ENCODE data around the gene ZBTB48.
A peak's percentile ranks its signal among the peaks of the same experiment; 100 is the strongest.
"Not testable (repeated sequence)": the region's sequence is repeated elsewhere in the genome, so short reads cannot be mapped to it uniquely, and the experiment has no call there.

Gene ZBTB48

DNA sequence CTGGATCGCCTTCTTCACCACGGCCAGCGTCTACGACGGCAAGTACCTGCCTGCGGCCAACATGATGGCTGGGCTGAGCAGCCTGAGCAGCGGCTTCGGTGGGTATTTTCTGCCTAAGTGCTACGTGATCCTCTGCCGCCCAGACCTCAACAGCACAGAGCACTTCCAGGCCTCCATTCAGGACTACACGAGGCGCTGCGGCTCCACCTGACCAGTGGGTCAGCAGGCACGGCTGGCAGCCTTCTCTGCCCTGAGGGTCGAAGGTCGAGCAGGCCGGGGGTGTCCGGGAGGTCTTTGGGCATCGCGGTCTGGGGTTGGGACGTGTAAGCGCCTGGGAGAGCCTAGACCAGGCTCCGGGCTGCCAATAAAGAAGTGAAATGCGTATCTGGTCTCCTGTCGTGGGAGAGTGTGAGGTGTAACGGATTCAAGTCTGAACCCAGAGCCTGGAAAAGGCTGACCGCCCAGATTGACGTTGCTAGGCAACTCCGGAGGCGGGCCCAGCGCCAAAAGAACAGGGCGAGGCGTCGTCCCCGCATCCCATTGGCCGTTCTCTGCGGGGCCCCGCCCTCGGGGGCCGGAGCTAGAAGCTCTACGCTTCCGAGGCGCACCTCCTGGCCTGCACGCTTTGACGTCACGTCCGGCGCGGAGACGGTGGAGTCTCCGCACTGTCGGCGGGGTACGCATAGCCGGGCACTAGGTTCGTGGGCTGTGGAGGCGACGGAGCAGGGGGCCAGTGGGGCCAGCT lies at the start of gene ZBTB48:
TSS of gene ZBTB48 (plus strand) at position 621 of the 745 bp plus-strand sequence. CDS start 616 bp downstream, outside the sequence.
- peak; percentile 92 to 93 for DNase-seq (ENCODE audit: low read depth in 2 of 2)

DNA sequence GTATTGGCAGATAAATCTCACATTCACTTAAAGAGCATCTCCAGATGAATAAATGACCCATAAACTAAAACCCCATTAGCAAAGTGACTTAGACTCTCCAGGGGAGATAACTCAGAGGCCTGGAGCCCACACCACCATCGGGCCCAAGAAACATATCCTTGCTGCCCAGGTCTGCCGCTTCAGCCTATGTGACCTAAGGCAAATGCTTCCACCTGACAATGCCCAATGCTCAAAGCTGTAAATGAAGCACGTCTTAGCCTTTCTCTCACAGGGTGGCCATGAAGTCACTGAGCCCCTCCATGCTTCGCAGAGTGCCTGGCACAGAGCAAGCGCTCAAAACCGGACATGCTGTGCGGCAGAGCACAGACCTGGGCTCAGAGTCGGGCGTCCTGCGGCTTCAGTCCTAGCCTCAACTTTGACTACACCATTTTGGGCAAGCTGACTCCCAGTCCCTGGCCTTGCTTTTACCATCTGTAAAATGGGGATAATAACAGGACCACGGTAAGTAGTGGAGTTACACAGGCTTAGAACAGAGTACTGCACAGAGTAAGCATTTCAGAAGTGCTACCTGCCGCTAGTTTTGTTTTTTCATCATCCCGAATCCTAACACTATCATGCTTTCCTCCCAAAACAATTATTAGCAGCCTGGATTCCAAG lies 49.2 kb upstream of the ZBTB48 start:
- no peak for DNase-seq (ENCODE audit: low read depth in 2 of 2)

- DNase-seq (ENCODE audit: low read depth in 2 of 2): no peak
Measured at GRCh38 chr1:6531996-6532395, 47.8 kb upstream of the ZBTB48 start.

DNA sequence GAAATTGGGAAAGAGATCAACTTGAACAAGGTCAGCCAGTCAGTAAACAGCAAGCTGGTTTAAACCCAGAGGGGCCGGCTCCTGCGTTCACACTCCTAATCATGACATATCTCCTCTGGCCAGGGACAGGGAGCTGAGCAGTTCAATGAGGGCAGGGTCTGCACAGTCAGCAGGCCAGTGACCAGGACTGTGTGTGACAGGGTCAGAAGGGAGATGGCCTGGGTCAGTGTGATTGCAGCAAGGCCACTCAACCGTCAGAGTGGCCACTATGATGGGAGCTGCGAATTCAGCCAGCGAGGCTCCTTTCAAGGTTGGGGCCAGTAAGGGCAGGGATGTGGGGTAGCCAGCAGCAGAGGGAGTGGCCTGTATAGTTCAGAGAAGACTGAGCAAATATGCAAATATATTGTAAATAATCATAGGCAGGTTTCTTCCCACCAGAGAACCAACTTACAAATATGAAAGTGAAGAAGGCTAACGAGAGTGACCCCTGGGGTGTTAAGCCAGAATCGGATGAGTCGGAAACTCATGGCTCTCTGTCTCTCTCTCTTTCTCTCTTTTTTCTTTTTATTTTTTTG lies 45.5 kb upstream of the ZBTB48 start:
- no peak for DNase-seq (ENCODE audit: low read depth in 2 of 2)

DNA sequence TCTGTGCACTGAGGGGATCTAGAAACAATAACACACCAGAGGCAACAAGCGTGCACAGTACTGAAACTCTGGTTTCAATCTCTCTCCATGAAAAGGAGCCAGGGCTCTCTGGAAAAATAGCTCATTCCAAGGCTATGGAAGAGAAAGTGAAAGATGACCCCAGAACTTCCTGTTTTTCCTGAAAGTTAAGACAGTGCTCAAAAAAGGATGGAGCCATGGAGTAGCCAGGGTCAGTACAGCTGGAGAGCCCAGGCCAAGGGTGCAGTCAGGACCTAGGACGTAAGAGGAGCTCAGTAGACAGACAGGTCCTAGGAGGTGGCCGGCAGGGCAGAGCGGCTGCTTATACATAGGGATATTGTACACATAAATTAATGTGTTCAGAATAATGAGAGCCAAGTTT lies 44.6 kb upstream of the ZBTB48 start:
- DNase-seq (ENCODE audit: low read depth in 2 of 2): no peak

DNA sequence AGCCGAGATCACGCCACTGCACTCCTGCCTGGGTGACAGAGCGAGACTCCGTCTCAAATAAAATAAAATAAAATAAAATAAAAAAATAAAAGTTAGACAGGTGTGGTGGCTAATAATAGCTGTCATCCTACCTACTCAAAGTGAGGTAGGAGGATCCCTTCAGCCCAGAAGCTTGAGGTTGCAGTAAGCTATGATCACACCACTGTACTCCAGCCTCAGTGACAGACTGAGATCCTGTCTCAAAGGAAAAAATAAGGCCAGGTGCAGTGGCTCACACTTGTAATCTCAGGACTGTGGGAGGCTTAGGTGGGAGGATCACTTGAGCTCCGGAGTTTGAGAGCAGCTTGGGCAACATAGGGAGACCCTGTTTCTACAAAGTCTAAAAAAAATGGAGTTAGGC lies 43.5 kb upstream of the ZBTB48 start:
- no peak for DNase-seq (ENCODE audit: low read depth in 2 of 2)

DNA sequence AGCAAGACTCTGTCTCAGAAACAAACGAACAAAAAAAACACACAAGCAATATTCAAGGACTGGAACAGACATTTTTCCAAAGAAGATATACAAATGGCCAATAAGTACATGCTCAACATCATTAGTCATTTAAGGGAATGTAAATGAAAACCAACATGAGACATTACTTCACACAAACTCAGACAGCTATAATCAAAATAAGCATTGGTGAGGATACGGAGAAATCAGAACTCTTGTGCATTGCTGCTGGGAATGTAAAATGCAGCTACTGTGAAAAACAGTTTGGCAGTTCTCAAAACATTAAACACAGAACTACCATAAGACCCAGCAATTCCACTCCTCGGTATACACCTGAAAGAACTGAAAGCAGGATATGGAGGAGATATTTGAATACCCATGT lies 40.8 kb upstream of the ZBTB48 start:
- no peak for DNase-seq (ENCODE audit: low read depth in 2 of 2)

GRCh38 chr1:6544831-6545230 lies 35.0 kb upstream of the ZBTB48 start:
- DNase-seq (ENCODE audit: low read depth in 2 of 2): no peak

- no peak for DNase-seq (ENCODE audit: low read depth in 2 of 2)
Measured at GRCh38 chr1:6545276-6546112, 34.3 kb upstream of the ZBTB48 start.

DNA sequence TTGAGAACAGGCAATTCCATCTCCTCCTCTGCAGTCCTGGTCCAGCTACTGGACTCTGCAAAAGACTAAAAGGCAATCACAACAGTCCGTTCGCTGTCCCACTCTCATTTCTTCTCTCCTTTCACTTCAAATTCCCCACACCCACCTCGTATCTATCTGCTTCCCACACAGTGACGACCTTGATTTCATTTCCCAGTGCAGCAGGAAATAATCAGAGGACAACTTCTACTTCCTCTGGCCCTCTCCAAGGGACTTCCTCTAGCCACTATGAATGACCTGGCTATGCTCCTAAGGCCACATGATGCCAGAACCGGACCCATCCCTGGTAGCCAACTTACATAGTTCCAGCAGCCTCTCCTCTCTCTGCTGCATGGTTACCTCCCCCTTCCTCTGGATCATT lies 33.5 kb upstream of the ZBTB48 start:
- DNase-seq (ENCODE audit: low read depth in 2 of 2): no peak

GRCh38 chr1:6547301-6547700 lies 32.5 kb upstream of the ZBTB48 start:
- no peak for DNase-seq (ENCODE audit: low read depth in 2 of 2)

GRCh38 chr1:6554031-6554906 lies 25.5 kb upstream of the ZBTB48 start, which contains the start of gene NOL9:
TSS of gene NOL9 (minus strand) at chr1:6554513. CDS start at chr1:6554502, 11 bp downstream.
- peak; percentile 91 to 93 for DNase-seq (ENCODE audit: low read depth in 2 of 2)

GRCh38 chr1:6554907-6555778 lies 24.7 kb upstream of the ZBTB48 start, which contains the start of gene TAS1R1:
TSS of gene TAS1R1 (plus strand) at chr1:6555307. CDS start at chr1:6555374, 67 bp downstream.
- no peak for DNase-seq (ENCODE audit: low read depth in 2 of 2)

GRCh38 chr1:6557597-6557996 lies 22.2 kb upstream of the ZBTB48 start:
- no peak for DNase-seq (ENCODE audit: low read depth in 2 of 2)

DNA sequence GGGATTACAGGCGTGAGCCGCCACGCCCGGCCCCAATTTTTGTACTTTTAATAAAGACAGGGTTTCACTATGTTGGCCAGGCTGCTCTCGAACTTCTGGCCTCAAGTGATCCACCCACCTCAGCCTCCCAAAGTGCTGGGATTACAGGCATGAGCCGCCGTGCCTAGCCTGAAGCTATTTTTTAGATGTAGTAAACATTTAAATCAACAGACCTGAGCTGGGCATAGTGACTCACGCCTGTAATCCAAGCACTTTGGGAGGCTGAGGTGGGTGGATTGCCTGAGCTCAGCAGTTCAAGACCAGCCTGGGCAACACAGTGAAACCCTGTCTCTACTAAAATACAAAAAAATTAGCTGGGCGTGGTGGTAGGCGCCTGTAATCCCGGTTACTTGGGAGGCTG lies 20.6 kb upstream of the ZBTB48 start:
- not testable (repeated sequence) for DNase-seq (ENCODE audit: low read depth in 2 of 2)

GRCh38 chr1:6560267-6560666 lies 19.5 kb upstream of the ZBTB48 start:
- DNase-seq (ENCODE audit: low read depth in 2 of 2): no peak

DNA sequence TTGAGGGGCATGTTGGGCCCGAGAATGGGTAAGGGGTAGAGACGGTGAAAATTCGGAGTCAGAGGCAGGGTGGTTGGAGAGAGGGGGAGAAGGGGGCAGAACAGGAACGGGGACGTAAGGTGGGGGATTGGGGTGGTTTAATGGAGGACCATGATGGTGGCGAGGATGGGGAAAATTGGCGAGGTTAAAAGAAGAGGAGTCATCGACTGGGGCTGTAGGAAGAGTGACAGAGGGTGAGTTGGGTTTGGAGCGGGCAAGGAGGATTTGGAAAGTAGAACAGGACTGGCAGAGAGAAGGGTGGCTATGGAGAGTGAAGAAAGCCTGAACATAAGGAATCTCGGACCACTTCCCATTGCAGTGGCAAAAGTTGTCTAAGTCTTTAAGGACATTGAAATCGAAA lies 10.8 kb upstream of the ZBTB48 start:
- DNase-seq (ENCODE audit: low read depth in 2 of 2): no peak

- DNase-seq (ENCODE audit: low read depth in 2 of 2): no peak
Measured at GRCh38 chr1:6570100-6570499, 9.7 kb upstream of the ZBTB48 start.

DNA sequence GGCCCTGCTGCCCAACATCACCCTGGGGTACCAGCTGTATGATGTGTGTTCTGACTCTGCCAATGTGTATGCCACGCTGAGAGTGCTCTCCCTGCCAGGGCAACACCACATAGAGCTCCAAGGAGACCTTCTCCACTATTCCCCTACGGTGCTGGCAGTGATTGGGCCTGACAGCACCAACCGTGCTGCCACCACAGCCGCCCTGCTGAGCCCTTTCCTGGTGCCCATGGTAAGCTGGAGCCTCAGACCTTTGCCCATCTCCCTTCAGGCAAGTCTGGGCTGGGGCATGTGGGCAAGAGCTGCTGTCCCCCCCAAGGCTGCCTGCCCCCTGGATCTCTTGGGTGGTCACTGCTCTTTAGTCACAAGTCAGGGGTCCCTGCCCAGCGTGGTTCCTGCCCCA lies 8.8 kb upstream of the ZBTB48 start:
- DNase-seq (ENCODE audit: low read depth in 2 of 2): no peak

Measured in stimulated activated CD8-positive, alpha-beta memory T cell treated with anti-CD3 and anti-CD28 coated beads, Interleukin-7, amount 100 ng/mL, for 1 hour (primary cell).